Measurements from ENCODE around the gene CEP135. TPM values are rescaled to one million over a fixed set of nuclear protein-coding genes. Genes with fewer than 3 reads are reported as not detected.

Gene CEP135, protein sequence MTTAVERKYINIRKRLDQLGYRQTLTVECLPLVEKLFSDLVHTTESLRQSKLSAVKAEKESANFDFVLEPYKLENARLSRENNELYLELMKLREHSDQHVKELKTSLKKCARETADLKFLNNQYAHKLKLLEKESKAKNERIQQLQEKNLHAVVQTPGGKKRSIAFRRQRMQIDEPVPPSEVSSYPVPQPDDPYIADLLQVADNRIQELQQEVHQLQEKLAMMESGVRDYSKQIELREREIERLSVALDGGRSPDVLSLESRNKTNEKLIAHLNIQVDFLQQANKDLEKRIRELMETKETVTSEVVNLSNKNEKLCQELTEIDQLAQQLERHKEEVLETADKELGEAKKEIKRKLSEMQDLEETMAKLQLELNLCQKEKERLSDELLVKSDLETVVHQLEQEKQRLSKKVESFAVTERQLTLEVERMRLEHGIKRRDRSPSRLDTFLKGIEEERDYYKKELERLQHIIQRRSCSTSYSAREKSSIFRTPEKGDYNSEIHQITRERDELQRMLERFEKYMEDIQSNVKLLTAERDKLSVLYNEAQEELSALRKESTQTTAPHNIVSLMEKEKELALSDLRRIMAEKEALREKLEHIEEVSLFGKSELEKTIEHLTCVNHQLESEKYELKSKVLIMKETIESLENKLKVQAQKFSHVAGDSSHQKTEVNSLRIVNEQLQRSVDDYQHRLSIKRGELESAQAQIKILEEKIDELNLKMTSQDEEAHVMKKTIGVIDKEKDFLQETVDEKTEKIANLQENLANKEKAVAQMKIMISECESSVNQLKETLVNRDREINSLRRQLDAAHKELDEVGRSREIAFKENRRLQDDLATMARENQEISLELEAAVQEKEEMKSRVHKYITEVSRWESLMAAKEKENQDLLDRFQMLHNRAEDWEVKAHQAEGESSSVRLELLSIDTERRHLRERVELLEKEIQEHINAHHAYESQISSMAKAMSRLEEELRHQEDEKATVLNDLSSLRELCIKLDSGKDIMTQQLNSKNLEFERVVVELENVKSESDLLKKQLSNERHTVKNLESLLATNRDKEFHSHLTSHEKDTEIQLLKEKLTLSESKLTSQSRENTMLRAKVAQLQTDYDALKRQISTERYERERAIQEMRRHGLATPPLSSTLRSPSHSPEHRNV
- total RNA-seq = 4.2 and 4.6 TPM in 2 replicates

DNA sequence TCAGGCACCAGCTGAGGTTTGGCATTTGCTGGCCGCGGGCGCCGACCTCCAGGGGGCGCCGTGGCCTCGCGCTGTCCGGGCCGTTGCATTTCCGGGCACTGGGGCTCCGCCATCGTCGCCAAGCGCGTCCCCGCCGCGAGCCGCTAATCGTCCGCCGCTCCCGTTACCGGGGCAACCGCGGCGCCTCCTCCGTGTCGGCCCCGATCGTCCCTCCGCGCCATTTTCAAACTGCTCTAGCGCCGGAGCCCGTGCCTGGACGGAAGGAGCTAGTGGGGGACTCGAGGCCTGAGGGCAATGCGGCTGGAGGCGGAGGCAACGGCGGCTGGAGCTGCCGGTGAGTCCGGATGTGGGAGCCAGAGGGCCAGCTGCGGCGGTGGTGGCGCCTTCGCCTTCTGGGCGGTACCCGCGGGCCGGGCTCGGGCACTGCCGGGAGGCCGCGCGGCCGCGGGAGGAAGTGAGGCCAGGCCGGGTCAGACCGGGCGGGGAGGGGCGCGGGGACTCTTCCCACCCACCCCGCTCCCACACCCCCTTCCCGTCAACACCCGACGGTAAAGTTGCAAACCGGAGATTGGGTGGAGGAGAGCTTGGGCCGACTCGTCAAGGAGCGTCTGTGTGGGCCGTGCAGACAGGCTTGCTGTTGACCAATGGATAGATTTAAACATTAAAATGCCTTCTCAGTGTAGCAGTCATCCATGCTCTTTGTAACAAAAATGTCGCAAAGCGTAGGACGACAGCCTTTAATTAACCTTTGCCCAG is at the start of gene CEP135:
TSS of gene CEP135 (plus strand) at position 220 of the 756 bp plus-strand sequence. CDS start 3,186 bp downstream, outside the sequence.

Other genes with a start within 250 kb of the CEP135 start
- not detected in 2 replicates for gene EXOC1L, start 129.2 kb upstream of the CEP135 start, total RNA-seq
- 26.3 and 27.4 TPM in 2 replicates for gene EXOC1, start 95.3 kb upstream of the CEP135 start, total RNA-seq